ENCODE measurements around the gene NR2C2. TPM values are rescaled to one million over a fixed set of nuclear protein-coding genes. Genes with fewer than 3 reads are reported as not detected.

NR2C2 gene
- total RNA-seq, 4 donors from 2014 or later = 55.6 to 84.3 (median 69.1) TPM

GRCh38 chr3:14905055-14905657 is 42.2 kb upstream of the NR2C2 start:
- Histone ChIP-seq H3K9me3 (no peaks in the 10 kb centered on the region), H3K4me3 (no peak overlapping the region), H3K36me3 (peaks cover 0 to 4% (median 0%) of the 10 kb centered on the region in 3 donors), H3K27ac (no peak overlapping the region), H3K27me3 (no peaks in the 10 kb centered on the region), H3K4me1 (peaks cover 0 to 6% (median 0%) of the 10 kb centered on the region in 4 donors)
- no peak for DNase-seq
- TF ChIP-seq POLR2A (IDR thresholded peaks at IDR 0.05) = no peak
- TF ChIP-seq, protein P1, sequence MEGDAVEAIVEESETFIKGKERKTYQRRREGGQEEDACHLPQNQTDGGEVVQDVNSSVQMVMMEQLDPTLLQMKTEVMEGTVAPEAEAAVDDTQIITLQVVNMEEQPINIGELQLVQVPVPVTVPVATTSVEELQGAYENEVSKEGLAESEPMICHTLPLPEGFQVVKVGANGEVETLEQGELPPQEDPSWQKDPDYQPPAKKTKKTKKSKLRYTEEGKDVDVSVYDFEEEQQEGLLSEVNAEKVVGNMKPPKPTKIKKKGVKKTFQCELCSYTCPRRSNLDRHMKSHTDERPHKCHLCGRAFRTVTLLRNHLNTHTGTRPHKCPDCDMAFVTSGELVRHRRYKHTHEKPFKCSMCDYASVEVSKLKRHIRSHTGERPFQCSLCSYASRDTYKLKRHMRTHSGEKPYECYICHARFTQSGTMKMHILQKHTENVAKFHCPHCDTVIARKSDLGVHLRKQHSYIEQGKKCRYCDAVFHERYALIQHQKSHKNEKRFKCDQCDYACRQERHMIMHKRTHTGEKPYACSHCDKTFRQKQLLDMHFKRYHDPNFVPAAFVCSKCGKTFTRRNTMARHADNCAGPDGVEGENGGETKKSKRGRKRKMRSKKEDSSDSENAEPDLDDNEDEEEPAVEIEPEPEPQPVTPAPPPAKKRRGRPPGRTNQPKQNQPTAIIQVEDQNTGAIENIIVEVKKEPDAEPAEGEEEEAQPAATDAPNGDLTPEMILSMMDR (IDR thresholded peaks at IDR 0.05) = no peak

- TF ChIP-seq, protein P1 (IDR thresholded peaks at IDR 0.05) = no peak
- no peak for TF ChIP-seq POLR2A (IDR thresholded peaks at IDR 0.05)
- Histone ChIP-seq H3K27me3 (no peaks in the 10 kb centered on the region), H3K36me3 (no peaks in the 10 kb centered on the region), H3K4me1 (no peaks in the 10 kb centered on the region), H3K4me3 (no peak overlapping the region), H3K9me3 (no peaks in the 10 kb centered on the region), H3K27ac (no peak overlapping the region)
- no peak for DNase-seq
These were observed 40.9 kb upstream of the NR2C2 start for GRCh38 chr3:14906355-14906971.

- H3K36me3 ChIP-seq = no peaks in the 10 kb centered on the region
- H3K4me3 ChIP-seq = no peak overlapping the region
- TF ChIP-seq, protein P1 (IDR thresholded peaks at IDR 0.05) = no peak
- no peak for TF ChIP-seq POLR2A (IDR thresholded peaks at IDR 0.05)
- no peak for DNase-seq
- H3K27me3 ChIP-seq = no peaks in the 10 kb centered on the region
- H3K4me1 ChIP-seq = no peaks in the 10 kb centered on the region
- no peaks in the 10 kb centered on the region for H3K9me3 ChIP-seq
- H3K27ac ChIP-seq = no peak overlapping the region
These were observed 40.1 kb upstream of the NR2C2 start for GRCh38 chr3:14907043-14907966.

GRCh38 chr3:14909250-14909649 is 38.1 kb upstream of the NR2C2 start:
- Histone ChIP-seq H3K27me3 (no peaks in the 10 kb centered on the region), H3K4me3 (no peak overlapping the region), H3K36me3 (peaks cover 0 to 5% (median 0%) of the 10 kb centered on the region in 3 donors), H3K27ac (no peak overlapping the region), H3K9me3 (no peaks in the 10 kb centered on the region), H3K4me1 (no peaks in the 10 kb centered on the region)
- TF ChIP-seq, protein P1 (IDR thresholded peaks at IDR 0.05) = no peak
- TF ChIP-seq POLR2A (IDR thresholded peaks at IDR 0.05) = no peak
- no peak for DNase-seq

GRCh38 chr3:14911651-14912050 is 35.7 kb upstream of the NR2C2 start:
- Histone ChIP-seq H3K27ac (no peak overlapping the region), H3K36me3 (peaks cover 0 to 5% (median 0%) of the 10 kb centered on the region in 3 donors), H3K9me3 (no peaks in the 10 kb centered on the region), H3K4me3 (no peak overlapping the region), H3K27me3 (no peaks in the 10 kb centered on the region), H3K4me1 (no peaks in the 10 kb centered on the region)
- TF ChIP-seq, protein P1 (IDR thresholded peaks at IDR 0.05) = no peak
- no peak for TF ChIP-seq POLR2A (IDR thresholded peaks at IDR 0.05)
- no peak for DNase-seq
